GM12878 (cell line): ENCODE results near the gene NUP93. TPM values are rescaled to one million over a fixed set of nuclear protein-coding genes. Genes with fewer than 3 reads are reported as not detected.
A peak's percentile ranks its signal among the peaks of the same experiment; 100 is the strongest.

Experiments used
- ATAC-seq: fragments of 200-7000 bp; cut with Tn5 transposase; 3 replicates; pipeline ENCODE4 v1.9.1; 2020; ENCODE audit warnings: mild to moderate bottlenecking, moderate library complexity
- BruUV-seq: library from RNA; stranded (reverse); fragments of 400-500 nt; replicated peaks from 2 replicates; lab custom pipeline; 2021; lab: Mats Ljungman, UMichigan
- CTCF ChIA-PET: fragments of 300-600 bp; sonication (Branson Sonifier 250); formaldehyde crosslinking; extraction: SDS; loops from one replicate; lab custom pipeline; 2021; ENCODE audit warnings: inconsistent platforms; lab: Yijun Ruan, JAX
- POLR2A ChIA-PET: fragments of 350-600 bp; formaldehyde crosslinking; extraction: SDS; loops from one replicate; lab custom pipeline; 2021; ENCODE audit warnings: inconsistent platforms; lab: Charles Lee
- RAD21 ChIA-PET: fragments of 300-600 bp; sonication (Branson Sonifier 250); formaldehyde crosslinking; loops from one replicate; lab custom pipeline; 2023; ENCODE audit warnings: antibody characterized with exemption; ENCODE audit not compliant: unreplicated experiment; lab: Charles Lee
- SMC1A ChIA-PET: fragments of 300-600 bp; sonication (Branson Sonifier 250); formaldehyde crosslinking; loops from one replicate; lab custom pipeline; 2023; ENCODE audit not compliant: unreplicated experiment, uncharacterized antibody; lab: Charles Lee
- DNase-seq: peaks from one replicate; pipeline ENCODE4 v3.0.0-alpha.2; 2011; ENCODE audit warnings: low read depth, low spot score
- FAIRE-seq: peaks from 3 replicates; lab custom pipeline; 2011; peaks lifted over from hg19 to GRCh38; lab: Jason Lieb, UNC
- H2AFZ ChIP-seq: 2 replicates; pipeline ENCODE4 v1.6.0; 2011; ENCODE audit warnings: low read depth, low read length, control low read depth; ENCODE audit not compliant: control insufficient read depth
- H3K27ac ChIP-seq: 2 replicates; pipeline ENCODE4 v1.5.1; 2011; ENCODE audit warnings: control low read depth; ENCODE audit not compliant: control insufficient read depth, insufficient read depth
- H3K27me3 ChIP-seq, 2 experiments: replicated peaks in 1 of 2; 2 replicates each; pipeline versions ENCODE4 v1.6.0 to v1.6.1; 2011; ENCODE audit warnings: low read length in 1 of 2; ENCODE audit not compliant: control insufficient read depth in 2 of 2, insufficient read depth in 2 of 2
- H3K36me3 ChIP-seq, 2 experiments: 2 replicates each; pipeline ENCODE4 v1.5.1; 2011; ENCODE audit warnings: low read length in 1 of 2; ENCODE audit not compliant: control insufficient read depth in 2 of 2, insufficient read depth in 2 of 2
- H3K4me1 ChIP-seq: 2 replicates; pipeline ENCODE4 v1.6.1; 2011; ENCODE audit warnings: mild to moderate bottlenecking, low read length, moderate library complexity, mixed read lengths; ENCODE audit not compliant: control insufficient read depth, insufficient read depth
- H3K4me2 ChIP-seq: 2 replicates; pipeline ENCODE4 v1.6.0; 2011; ENCODE audit warnings: control low read depth; ENCODE audit not compliant: control insufficient read depth, insufficient read depth
- H3K4me3 ChIP-seq: fragments of 200-600 bp; sonication (generic); 2 replicates; pipeline ENCODE4 v1.5.1; 2016
- H3K79me2 ChIP-seq: 2 replicates; pipeline ENCODE4 v1.6.0; 2011; ENCODE audit warnings: low read length; ENCODE audit not compliant: control insufficient read depth, insufficient read depth
- H3K9ac ChIP-seq: 2 replicates; pipeline ENCODE4 v1.8.0; 2011; ENCODE audit warnings: low read length, control low read depth, mixed read lengths; ENCODE audit not compliant: control insufficient read depth, insufficient read depth
- H3K9me3 ChIP-seq: replicated peaks from 3 replicates; pipeline ENCODE4 v1.5.1; 2011; ENCODE audit warnings: mild to moderate bottlenecking, low read length; ENCODE audit not compliant: control insufficient read depth, insufficient read depth
- H4K20me1 ChIP-seq: 2 replicates; pipeline ENCODE4 v1.6.0; 2011; ENCODE audit not compliant: control insufficient read depth, insufficient read depth
- FOXK2 ChIP-seq: fragments of 450-650 bp; IDR thresholded peaks from 2 replicates; pipeline ENCODE4 v1.6.1; 2017; ENCODE audit warnings: mild to moderate bottlenecking, moderate library complexity
- NR2C2 ChIP-seq: IDR thresholded peaks from 2 replicates; pipeline ENCODE4 v1.6.1; 2011; ENCODE audit warnings: borderline replicate concordance, low read depth; ENCODE audit not compliant: control insufficient read depth, insufficient read length
- POLR2A ChIP-seq: IDR thresholded peaks from 2 replicates; pipeline ENCODE4 v1.6.1; 2011; ENCODE audit warnings: low read depth, mild to moderate bottlenecking, low read length
- TAF1 ChIP-seq: IDR thresholded peaks from 2 replicates; pipeline ENCODE4 v1.6.1; 2011; ENCODE audit warnings: mild to moderate bottlenecking, low read depth, low read length, borderline replicate concordance
- WGBS: methylation state at CpG from one replicate; pipeline ENCODE4 v1.1.6; 2016; ENCODE audit warnings: low lambda C conversion rate; ENCODE audit not compliant: insufficient replicate concordance, insufficient coverage; ENCODE audit errors: missing lambda C conversion rate; 5-methylcytosine and 5-hydroxymethylcytosine counted together
- in situ Hi-C: fragments of 300-500 bp; cut with MboI; formaldehyde crosslinking; loops from 9 replicates; pipeline ENCODE4 v1.14.3; 2018; ENCODE audit warnings: mixed read lengths
- intact Hi-C: fragments of 100-400 bp; cut with micrococcal nuclease; formaldehyde crosslinking; loops from one replicate; pipeline ENCODE4 v1.14.2; 2022; ENCODE audit not compliant: unreplicated experiment
- polyA plus RNA-seq, 11 experiments: library from polyadenylated mRNA; depleted of rRNA in 4 of 11; unstranded in 6 of 11; stranded (reverse) in 5 of 11; fragments of >200 nt; fragmentation: Nextera tagmentation in 4 of 11; fragmentation: Illumina TruSeq in 1 of 11; extraction: Ambion mirVana in 4 of 11; extraction: Trizol in 1 of 11; gene quantifications; 1 replicate in 1 of 11; 2 replicates in 10 of 11; pipeline versions ENCODE4 v1.2.1 to v1.2.3, GENCODE V29; 2011 to 2016; ENCODE audit warnings: inconsistent platforms in 2 of 11, missing spikeins in 2 of 11, low read depth in 1 of 11
- total RNA-seq, 4 experiments: library from RNA; depleted of rRNA in 3 of 4; stranded (reverse); fragments of >200 nt in 3 of 4; fragmentation: Illumina TruSeq in 1 of 4; extraction: Trizol in 1 of 4; gene quantifications; 2 replicates each; pipeline versions ENCODE4 v1.2.1 to v1.2.3, GENCODE V29; 2013 to 2021
- TF ChIP-seq, protein P1 (sequence below): IDR thresholded peaks from 2 replicates; pipeline ENCODE4 v1.6.1; 2011; ENCODE audit warnings: low read depth, mild to moderate bottlenecking, low read length, moderate library complexity, borderline replicate concordance; ENCODE audit errors: extremely low read depth

NUP93 gene
- total and polyA plus RNA-seq, 10 of the 15 experiments (the other 5 are each of a cell fraction or from before 2014, with no cell fraction given): 82.2 to 175 (median 101) TPM

DNA sequence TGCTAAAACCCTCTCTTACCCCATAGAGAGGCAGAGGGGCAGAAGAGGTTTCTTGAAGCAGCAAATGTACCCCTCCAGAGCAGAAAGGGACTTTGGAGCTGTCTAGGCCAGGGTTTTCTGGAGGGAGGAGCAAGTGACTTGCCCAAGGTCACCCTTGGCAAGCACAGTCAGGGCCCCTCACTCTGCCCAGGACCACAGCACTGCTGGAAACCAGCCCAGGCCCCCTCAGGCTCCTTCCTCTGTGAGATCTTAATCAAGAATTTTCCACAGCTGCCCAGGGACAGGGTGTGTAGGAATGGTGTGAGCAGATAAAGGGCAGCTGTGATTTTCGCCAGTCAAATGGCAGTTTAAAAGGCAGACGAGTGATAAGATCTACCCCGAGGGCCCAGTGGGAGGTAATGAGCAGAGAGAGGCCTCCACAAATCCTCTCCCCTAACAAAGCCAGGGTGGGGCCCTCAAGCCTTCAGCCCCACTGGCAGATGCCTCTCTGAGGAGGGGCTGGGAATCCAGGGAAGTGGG, 131.2 kb downstream of the NUP93 start:
- H3K9ac ChIP-seq: no peak overlapping the region
- H2AFZ ChIP-seq: no peak overlapping the region
- H4K20me1 ChIP-seq: no peaks in the 10 kb centered on the region
- H3K4me3 ChIP-seq: no peak overlapping the region
- RAD21 ChIA-PET: interaction anchor here (0.8 to 9.7 kb wide), 8 partner anchors 9 to 132 kb away, joined by 3 to 126 read pairs (median 4); no protein-coding TSS in a partner anchor
- FAIRE-seq: no peak
- in situ Hi-C loops: no loop called here
- no TSS peak for BruUV-seq
- H3K36me3 ChIP-seq: no peaks in the 10 kb centered on the region
- peaks cover 33% of the 10 kb centered on the region for H3K4me1 ChIP-seq
- CTCF ChIA-PET: interaction anchor here (0.6 to 11.7 kb wide), 6 partner anchors 8 to 159 kb away, joined by 3 to 247 read pairs (median 4); no protein-coding TSS in a partner anchor
- no peaks in the 10 kb centered on the region for H3K79me2 ChIP-seq
- H3K4me2 ChIP-seq: peak overlapping the region; percentile 80
- no peak for TF ChIP-seq TAF1
- TF ChIP-seq, protein P1, sequence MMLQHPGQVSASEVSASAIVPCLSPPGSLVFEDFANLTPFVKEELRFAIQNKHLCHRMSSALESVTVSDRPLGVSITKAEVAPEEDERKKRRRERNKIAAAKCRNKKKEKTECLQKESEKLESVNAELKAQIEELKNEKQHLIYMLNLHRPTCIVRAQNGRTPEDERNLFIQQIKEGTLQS: no peak
- TF ChIP-seq POLR2A: no peak
- no peak for TF ChIP-seq FOXK2
- no peak for TF ChIP-seq NR2C2
- peak; percentile 36 for ATAC-seq
- intact Hi-C loops: loop anchor here (2.0 to 5.0 kb wide), 2 partner anchors 50 to 186 kb away; no protein-coding TSS in a partner anchor
- DNase-seq: no peak
- POLR2A ChIA-PET: interaction anchor here (1.2 to 1.9 kb wide), 4 partner anchors 49 to 84 kb away, joined by 3 to 7 read pairs (median 4); partner anchors contain the start of gene HERPUD1
- 52% methylated on average over 3 of the region's 3 CpGs for WGBS
- H3K9me3 ChIP-seq: no peaks in the 10 kb centered on the region
- peak overlapping the region; percentile 52; the same call in 1 of the 2 replicates for H3K27ac ChIP-seq
- SMC1A ChIA-PET: interaction anchor here (0.9 to 6.1 kb wide), 9 partner anchors 8 to 104 kb away, joined by 3 to 41 read pairs (median 4); no protein-coding TSS in a partner anchor
- H3K27me3 ChIP-seq: no peaks in the 10 kb centered on the region
